ENCODE data around the gene ARL6. TPM values are rescaled to one million over a fixed set of nuclear protein-coding genes. Genes with fewer than 3 reads are reported as not detected.

ARL6 gene
- total RNA-seq, 1 donor from 2014 or later, result 6.1 TPM

DNA sequence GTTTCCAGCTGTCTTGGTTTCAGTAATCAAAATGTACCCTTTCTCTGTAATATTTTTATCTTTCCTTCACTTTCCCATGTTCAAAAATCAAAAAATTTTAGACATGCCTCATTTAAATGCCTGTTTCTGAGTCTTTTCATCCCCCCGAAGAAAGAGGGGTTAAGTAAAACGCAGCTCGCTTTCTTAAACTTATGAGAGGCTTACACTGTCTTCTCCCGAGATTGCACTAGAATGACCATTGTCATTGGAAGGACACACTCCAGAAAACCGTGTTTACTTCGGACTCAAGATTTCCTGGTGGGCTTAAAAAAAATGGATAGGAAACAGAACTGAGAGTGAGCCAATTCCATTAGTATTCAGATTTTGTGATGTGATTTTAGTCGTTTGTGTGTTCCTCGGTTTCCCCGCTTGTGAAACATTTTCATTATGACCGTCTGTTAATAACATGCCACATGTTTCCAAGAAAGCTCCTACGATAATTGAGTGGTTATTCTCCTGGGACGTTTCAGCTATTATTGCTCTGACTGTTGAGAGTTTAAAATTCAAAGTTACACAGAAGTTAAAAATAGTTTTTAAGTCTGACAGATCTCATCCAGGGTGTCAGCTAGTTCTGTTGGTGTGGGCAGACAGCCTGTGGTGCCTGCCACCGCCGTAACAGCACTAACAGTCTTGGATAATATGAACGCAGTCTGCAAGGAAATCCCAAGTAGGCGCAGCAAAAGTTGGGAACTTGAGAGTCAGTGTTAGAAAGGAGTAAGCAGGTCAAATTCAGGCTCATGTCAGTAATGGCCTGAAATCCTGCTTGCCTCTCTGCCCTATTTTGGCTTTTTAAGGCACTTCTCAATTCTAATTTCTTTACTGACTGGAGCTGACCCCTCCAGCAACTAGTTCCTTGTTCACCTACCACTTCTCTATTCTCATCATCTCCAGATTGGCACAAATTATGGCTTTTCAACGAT, 58.8 kb downstream of the ARL6 start:
- peaks cover 17% of the 10 kb centered on the region for H3K27me3 Mint-ChIP-seq (ENCODE audit: unreplicated experiment)
- peaks cover 24% of the 10 kb centered on the region for H3K4me1 Mint-ChIP-seq (ENCODE audit: unreplicated experiment)
- no peaks in the 10 kb centered on the region for H3K9me3 Mint-ChIP-seq (ENCODE audit: unreplicated experiment)
- H3K27ac Mint-ChIP-seq (ENCODE audit: unreplicated experiment), result peak overlapping the region; percentile 98
- H3K36me3 Mint-ChIP-seq (ENCODE audit: unreplicated experiment), result no peaks in the 10 kb centered on the region
- peak overlapping the region; percentile 100 for H3K4me3 Mint-ChIP-seq (ENCODE audit: unreplicated experiment)
- DNase-seq (ENCODE audit: extremely low spot score, unreplicated experiment), result no peak
- TF ChIP-seq, protein P1, sequence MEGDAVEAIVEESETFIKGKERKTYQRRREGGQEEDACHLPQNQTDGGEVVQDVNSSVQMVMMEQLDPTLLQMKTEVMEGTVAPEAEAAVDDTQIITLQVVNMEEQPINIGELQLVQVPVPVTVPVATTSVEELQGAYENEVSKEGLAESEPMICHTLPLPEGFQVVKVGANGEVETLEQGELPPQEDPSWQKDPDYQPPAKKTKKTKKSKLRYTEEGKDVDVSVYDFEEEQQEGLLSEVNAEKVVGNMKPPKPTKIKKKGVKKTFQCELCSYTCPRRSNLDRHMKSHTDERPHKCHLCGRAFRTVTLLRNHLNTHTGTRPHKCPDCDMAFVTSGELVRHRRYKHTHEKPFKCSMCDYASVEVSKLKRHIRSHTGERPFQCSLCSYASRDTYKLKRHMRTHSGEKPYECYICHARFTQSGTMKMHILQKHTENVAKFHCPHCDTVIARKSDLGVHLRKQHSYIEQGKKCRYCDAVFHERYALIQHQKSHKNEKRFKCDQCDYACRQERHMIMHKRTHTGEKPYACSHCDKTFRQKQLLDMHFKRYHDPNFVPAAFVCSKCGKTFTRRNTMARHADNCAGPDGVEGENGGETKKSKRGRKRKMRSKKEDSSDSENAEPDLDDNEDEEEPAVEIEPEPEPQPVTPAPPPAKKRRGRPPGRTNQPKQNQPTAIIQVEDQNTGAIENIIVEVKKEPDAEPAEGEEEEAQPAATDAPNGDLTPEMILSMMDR (IDR thresholded peaks at IDR 0.05), result no peak

DNA sequence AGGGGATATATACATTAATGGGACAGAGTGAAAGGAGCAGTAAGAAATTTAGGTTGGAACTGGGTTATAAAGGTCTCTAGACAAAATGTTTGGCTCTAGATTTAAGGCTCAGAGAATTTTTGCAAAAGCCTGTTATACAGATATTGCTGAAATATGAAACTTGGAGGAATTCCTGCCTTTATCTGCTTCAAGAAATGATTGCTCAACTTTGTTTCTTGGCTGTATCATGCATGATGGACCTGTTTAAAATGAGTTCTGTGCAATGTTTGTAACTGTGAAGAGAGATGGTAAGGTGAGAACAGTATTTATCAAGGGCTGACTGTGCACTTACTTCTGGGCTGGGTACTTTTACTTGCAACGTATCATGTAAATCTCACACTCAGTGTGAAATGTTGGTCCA, 60.5 kb downstream of the ARL6 start:
- TF ChIP-seq, protein P1 (IDR thresholded peaks at IDR 0.05), result no peak
- DNase-seq (ENCODE audit: extremely low spot score, unreplicated experiment), result no peak
- H3K27ac Mint-ChIP-seq (ENCODE audit: unreplicated experiment), result no peak overlapping the region
- H3K27me3 Mint-ChIP-seq (ENCODE audit: unreplicated experiment), result peaks cover 7% of the 10 kb centered on the region
- H3K36me3 Mint-ChIP-seq (ENCODE audit: unreplicated experiment), result no peaks in the 10 kb centered on the region
- H3K4me3 Mint-ChIP-seq (ENCODE audit: unreplicated experiment), result no peak overlapping the region
- peaks cover 29% of the 10 kb centered on the region for H3K4me1 Mint-ChIP-seq (ENCODE audit: unreplicated experiment)
- H3K9me3 Mint-ChIP-seq (ENCODE audit: unreplicated experiment), result no peaks in the 10 kb centered on the region

DNA sequence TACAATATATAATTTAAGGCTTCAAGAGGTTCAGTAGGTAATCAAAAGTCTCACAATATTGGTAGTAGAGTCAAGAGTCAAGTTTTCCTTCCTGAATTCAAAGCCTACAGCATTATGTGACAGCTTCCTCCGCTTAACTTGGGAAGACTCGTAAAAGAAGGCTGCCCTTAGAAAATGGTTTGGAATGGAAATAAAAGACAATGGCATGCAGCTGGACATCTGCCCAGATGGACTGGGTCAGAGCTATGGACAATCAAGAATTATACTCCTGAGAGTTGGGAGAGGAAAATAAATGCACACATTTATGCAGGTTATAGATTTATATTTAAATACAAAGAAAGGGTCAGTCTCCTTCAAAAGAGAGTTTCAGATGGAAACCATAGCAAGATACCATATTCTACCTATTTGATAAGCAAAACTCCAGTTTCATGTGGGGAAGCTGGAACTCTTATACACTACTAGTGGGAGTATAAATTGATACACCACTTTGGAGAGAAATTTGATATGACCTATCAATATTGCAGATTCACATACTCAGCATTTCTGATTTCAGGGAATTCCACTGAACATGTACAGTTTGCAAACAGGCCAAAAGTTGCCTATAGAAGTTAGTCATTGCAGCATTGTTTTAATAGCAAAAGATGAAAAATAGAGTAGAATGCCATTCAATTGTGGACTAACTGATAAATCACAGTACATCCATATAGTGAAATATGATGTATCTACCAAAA, 63.3 kb downstream of the ARL6 start:
- H3K27ac Mint-ChIP-seq (ENCODE audit: unreplicated experiment), result no peak overlapping the region
- DNase-seq (ENCODE audit: extremely low spot score, unreplicated experiment), result no peak
- TF ChIP-seq, protein P1 (IDR thresholded peaks at IDR 0.05), result no peak
- H3K4me1 Mint-ChIP-seq (ENCODE audit: unreplicated experiment), result peaks cover 25% of the 10 kb centered on the region
- H3K27me3 Mint-ChIP-seq (ENCODE audit: unreplicated experiment), result no peaks in the 10 kb centered on the region
- H3K36me3 Mint-ChIP-seq (ENCODE audit: unreplicated experiment), result peaks cover 5% of the 10 kb centered on the region
- no peak overlapping the region for H3K4me3 Mint-ChIP-seq (ENCODE audit: unreplicated experiment)
- H3K9me3 Mint-ChIP-seq (ENCODE audit: unreplicated experiment), result peaks cover 6% of the 10 kb centered on the region

DNA sequence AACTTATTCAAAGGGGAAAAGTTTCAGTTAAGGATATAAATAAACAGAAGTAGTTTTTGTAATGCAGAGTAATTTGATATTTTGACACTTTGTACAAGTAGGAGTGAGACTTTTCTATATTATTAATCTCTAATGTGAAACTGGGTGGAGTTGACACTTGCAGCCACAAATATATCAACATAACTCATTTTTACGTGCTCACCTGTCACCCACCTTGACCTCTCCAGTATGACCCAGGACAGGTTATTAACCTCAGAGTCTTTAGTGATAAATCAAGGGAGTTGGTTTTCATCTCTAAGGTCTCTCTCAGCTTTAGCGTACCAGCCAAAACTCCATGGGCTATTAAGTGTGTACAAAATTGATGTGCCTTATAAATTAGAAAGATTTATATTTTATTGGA, 64.6 kb downstream of the ARL6 start:
- no peak overlapping the region for H3K4me3 Mint-ChIP-seq (ENCODE audit: unreplicated experiment)
- peaks cover 6% of the 10 kb centered on the region for H3K9me3 Mint-ChIP-seq (ENCODE audit: unreplicated experiment)
- TF ChIP-seq, protein P1 (IDR thresholded peaks at IDR 0.05), result no peak
- no peaks in the 10 kb centered on the region for H3K27me3 Mint-ChIP-seq (ENCODE audit: unreplicated experiment)
- no peak for DNase-seq (ENCODE audit: extremely low spot score, unreplicated experiment)
- H3K4me1 Mint-ChIP-seq (ENCODE audit: unreplicated experiment), result peaks cover 12% of the 10 kb centered on the region
- H3K36me3 Mint-ChIP-seq (ENCODE audit: unreplicated experiment), result peaks cover 5% of the 10 kb centered on the region
- H3K27ac Mint-ChIP-seq (ENCODE audit: unreplicated experiment), result no peak overlapping the region

DNA sequence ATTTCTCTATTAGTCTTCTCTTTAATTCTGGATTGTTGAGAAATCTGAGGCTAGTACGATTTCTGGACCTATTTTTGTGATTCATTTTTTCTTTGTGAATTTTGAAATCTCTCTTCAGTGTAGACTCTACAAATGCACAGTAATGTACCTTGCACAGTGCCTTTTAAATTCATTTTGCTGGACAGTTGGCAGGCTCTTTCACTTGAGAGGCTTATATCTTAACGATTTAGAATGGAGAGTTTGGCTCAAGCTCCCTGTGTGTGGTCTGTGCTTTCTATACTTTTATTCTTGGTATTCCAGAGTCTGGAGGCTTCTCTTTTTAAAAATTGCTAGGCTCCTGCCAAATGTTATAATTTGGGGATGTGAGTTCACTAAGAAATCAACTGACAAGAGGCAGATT, 66.1 kb downstream of the ARL6 start:
- Mint-ChIP-seq H3K4me1 (ENCODE audit: unreplicated experiment) (peaks cover 8% of the 10 kb centered on the region), H3K36me3 (ENCODE audit: unreplicated experiment) (peaks cover 5% of the 10 kb centered on the region), H3K4me3 (ENCODE audit: unreplicated experiment) (no peak overlapping the region), H3K27ac (ENCODE audit: unreplicated experiment) (no peak overlapping the region), H3K9me3 (ENCODE audit: unreplicated experiment) (peaks cover 6% of the 10 kb centered on the region), H3K27me3 (ENCODE audit: unreplicated experiment) (no peaks in the 10 kb centered on the region)
- TF ChIP-seq, protein P1 (IDR thresholded peaks at IDR 0.05), result no peak
- DNase-seq (ENCODE audit: extremely low spot score, unreplicated experiment), result no peak

All from osteocyte (in vitro differentiated cells).